Activated CD8-positive, alpha-beta T cell treated with anti-CD3 and anti-CD28 coated beads, Interleukin-2, amount 10 ng/mL, durations not matched to agents 7 days and 5 days (primary cell): Measurements from ENCODE around the gene NOL3. TPM values are rescaled to one million over a fixed set of nuclear protein-coding genes. Genes with fewer than 3 reads are reported as not detected.

ENCODE experiments used
- ATAC-seq: fragments of 150-1000 bp; cut with Tn5 transposase; one replicate; pipeline ENCODE4 v1.10.0; 2021; ENCODE audit warnings: moderate library complexity
- CTCF ChIA-PET: fragments of 350-600 bp; sonication (Branson Sonifier 250); formaldehyde crosslinking; loops from one replicate; lab custom pipeline; 2021; ENCODE audit warnings: antibody characterized with exemption; lab: Charles Lee
- POLR2A ChIA-PET: fragments of 350-600 bp; sonication (Branson Sonifier 250); formaldehyde crosslinking; loops from one replicate; lab custom pipeline; 2021; ENCODE audit warnings: antibody characterized with exemption; lab: Charles Lee
- DNase-seq: peaks from one replicate; pipeline ENCODE4 v3.0.0-alpha.2; 2020
- H3K27ac Mint-ChIP-seq: one replicate; pipeline ENCODE4 v1.8.0; 2021; ENCODE audit warnings: mild to moderate bottlenecking, mixed read lengths
- H3K27me3 Mint-ChIP-seq: one replicate; pipeline ENCODE4 v1.8.0; 2021; ENCODE audit warnings: low read depth, mixed read lengths
- H3K36me3 Mint-ChIP-seq: one replicate; pipeline ENCODE4 v1.8.0; 2021; ENCODE audit warnings: low read depth, mixed read lengths
- H3K4me1 Mint-ChIP-seq: one replicate; pipeline ENCODE4 v1.8.0; 2021; ENCODE audit warnings: low read depth, mixed read lengths
- H3K4me3 Mint-ChIP-seq: one replicate; pipeline ENCODE4 v1.8.0; 2021; ENCODE audit warnings: mild to moderate bottlenecking, mixed read lengths
- H3K9me3 Mint-ChIP-seq: one replicate; pipeline ENCODE4 v1.8.0; 2022; ENCODE audit warnings: mixed read lengths; ENCODE audit not compliant: insufficient read depth
- total RNA-seq, 2 experiments: library from RNA; stranded (reverse); gene quantifications; one replicate each; pipeline ENCODE4 v1.2.3, GENCODE V29; 2021

NOL3 gene
- total RNA-seq, 2 experiments from 2014 or later = 7.4 to 8.2 TPM

DNA sequence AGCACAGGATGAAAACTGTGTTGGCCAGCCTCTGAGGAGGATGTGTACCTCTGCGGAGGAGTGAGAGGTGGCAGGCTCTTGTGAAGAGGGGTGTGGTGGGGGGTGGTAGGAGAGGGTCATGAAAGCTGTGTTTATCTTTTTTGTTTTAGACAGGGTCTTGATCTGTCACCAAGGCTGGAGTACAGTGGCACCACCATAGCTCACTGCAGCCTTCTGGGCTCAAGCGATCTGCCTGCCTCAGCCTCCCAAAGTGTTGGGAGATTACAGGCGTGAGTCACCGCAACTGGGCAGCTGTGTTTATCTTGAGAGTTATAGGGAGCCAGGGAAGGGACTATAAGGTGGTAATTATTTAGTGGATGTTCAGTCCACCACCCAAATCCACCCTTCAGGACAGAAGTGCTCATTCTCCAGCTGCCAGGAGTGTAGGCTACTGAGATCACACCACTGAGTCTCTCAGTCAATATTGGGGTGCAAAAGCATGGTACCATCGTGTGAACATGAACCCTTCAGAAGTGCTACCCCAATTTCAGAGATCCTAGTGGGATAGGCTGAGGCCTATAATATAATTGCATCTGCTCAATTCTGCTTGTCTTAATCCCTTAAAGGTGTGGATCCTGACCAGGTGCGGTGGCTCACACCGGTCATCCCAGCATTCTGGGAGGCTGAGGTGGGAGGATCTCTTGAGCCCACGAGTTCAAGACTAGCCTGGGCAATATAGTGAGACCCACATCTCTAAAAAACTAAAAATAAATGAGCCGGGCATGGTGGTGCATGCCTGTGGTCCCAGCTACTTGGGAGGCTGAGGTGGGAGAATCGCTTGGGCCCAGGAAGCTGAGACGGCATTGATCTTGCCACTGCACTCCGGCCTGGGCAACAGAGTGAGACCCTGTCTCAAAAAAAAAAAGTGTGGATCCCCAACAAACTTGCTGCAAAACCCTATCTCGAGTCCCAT lies 20.4 kb downstream of the NOL3 start:
- DNase-seq = no peak
- Mint-ChIP-seq H3K36me3 (peaks cover 32% of the 10 kb centered on the region), H3K9me3 (no peaks in the 10 kb centered on the region), H3K27me3 (peaks cover 5% of the 10 kb centered on the region), H3K4me1 (peaks cover 34% of the 10 kb centered on the region), H3K27ac (no peak overlapping the region), H3K4me3 (no peak overlapping the region)
- CTCF ChIA-PET = interaction anchor here (0.9 to 1.1 kb wide), 2 partner anchors 57 to 173 kb away, joined by 3 to 4 read pairs; partner anchors contain the start of gene FHOD1
- POLR2A ChIA-PET = no interaction called here
- no peak for ATAC-seq

- no peak for DNase-seq
- Mint-ChIP-seq H3K4me1 (peaks cover 33% of the 10 kb centered on the region), H3K36me3 (peaks cover 40% of the 10 kb centered on the region), H3K27ac (peak overlapping the region; percentile 86), H3K9me3 (no peaks in the 10 kb centered on the region), H3K27me3 (peaks cover 1% of the 10 kb centered on the region), H3K4me3 (peak overlapping the region; percentile 91)
- POLR2A ChIA-PET = interaction anchor here (1.7 kb wide), 1 partner anchor 35 kb away, joined by 11 read pairs; the partner anchor contains the start of gene TMEM208
- peak; percentile 3 for ATAC-seq
- CTCF ChIA-PET = interaction anchor here (0.9 kb wide), 2 partner anchors 174 to 230 kb away, joined by 3 to 4 read pairs; partner anchors contain the start of gene CES3
Measured at GRCh38 chr16:67191411-67191994, 21.2 kb downstream of the NOL3 start.

GRCh38 chr16:67191995-67192681 lies 21.8 kb downstream of the NOL3 start, which contains the start of gene E2F4:
Gene E2F4 (plus strand): TSS chr16:67192155. CDS start chr16:67192228, 73 bp downstream.
- ATAC-seq = peak; percentile 95
- Mint-ChIP-seq H3K27me3 (no peaks in the 10 kb centered on the region), H3K4me1 (peaks cover 37% of the 10 kb centered on the region), H3K9me3 (no peaks in the 10 kb centered on the region), H3K36me3 (peaks cover 46% of the 10 kb centered on the region), H3K27ac (peak within 1 kb of the TSS; percentile 86), H3K4me3 (peak within 1 kb of the TSS; percentile 91)
- ChIA-PET CTCF (interaction anchor here (0.9 to 2.0 kb wide), 5 partner anchors 34 to 231 kb away, joined by 3 to 7 read pairs (median 5); partner anchors contain the start of genes CES3 and TMEM208), POLR2A (interaction anchor here (0.5 to 1.7 kb wide), 7 partner anchors 26 to 683 kb away, joined by 3 to 11 read pairs (median 3); partner anchors contain the start of gene TMEM208)
- DNase-seq = peak; percentile 90

DNA sequence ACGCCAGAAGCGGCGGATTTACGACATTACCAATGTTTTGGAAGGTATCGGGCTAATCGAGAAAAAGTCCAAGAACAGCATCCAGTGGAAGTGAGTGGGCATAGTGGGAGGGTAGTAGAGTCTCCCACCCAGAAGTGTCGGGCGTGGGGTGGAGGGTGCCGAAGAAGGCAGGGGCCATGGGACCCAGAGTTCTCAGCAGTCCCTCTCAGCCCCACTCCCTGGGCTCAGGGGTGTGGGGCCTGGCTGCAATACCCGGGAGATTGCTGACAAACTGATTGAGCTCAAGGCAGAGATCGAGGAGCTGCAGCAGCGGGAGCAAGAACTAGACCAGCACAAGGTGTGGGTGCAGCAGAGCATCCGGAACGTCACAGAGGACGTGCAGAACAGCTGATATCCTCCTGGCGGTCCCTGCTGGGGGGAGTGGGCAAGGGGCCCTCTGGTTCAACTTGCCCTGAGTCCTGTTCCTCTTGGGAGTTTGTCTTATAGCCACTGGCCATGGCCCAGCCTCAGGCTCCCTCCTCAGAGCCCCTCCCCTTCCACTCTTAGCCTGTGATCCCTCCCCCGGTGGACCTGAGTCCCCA lies 22.5 kb downstream of the NOL3 start:
- Mint-ChIP-seq H3K27ac (peak overlapping the region; percentile 86), H3K27me3 (no peaks in the 10 kb centered on the region), H3K4me1 (peaks cover 37% of the 10 kb centered on the region), H3K36me3 (peaks cover 50% of the 10 kb centered on the region), H3K9me3 (no peaks in the 10 kb centered on the region), H3K4me3 (peak overlapping the region; percentile 91)
- DNase-seq (peak; percentile 42), ATAC-seq (no peak)
- ChIA-PET CTCF (interaction anchor here (0.9 to 2.0 kb wide), 6 partner anchors 34 to 232 kb away, joined by 3 to 7 read pairs (median 4); partner anchors contain the start of genes CES3 and TMEM208), POLR2A (interaction anchor here (0.5 to 1.7 kb wide), 7 partner anchors 26 to 684 kb away, joined by 3 to 11 read pairs (median 3); partner anchors contain the start of gene TMEM208)

GRCh38 chr16:67193536-67193935 lies 23.2 kb downstream of the NOL3 start:
- Mint-ChIP-seq H3K27ac (peak overlapping the region; percentile 86), H3K4me3 (peak overlapping the region; percentile 91), H3K27me3 (no peaks in the 10 kb centered on the region), H3K9me3 (no peaks in the 10 kb centered on the region), H3K36me3 (peaks cover 54% of the 10 kb centered on the region), H3K4me1 (peaks cover 37% of the 10 kb centered on the region)
- ChIA-PET CTCF (interaction anchor here (1.2 to 2.0 kb wide), 5 partner anchors 33 to 206 kb away, joined by 3 to 7 read pairs (median 4); partner anchors contain the start of gene TMEM208), POLR2A (interaction anchor here (1.1 to 1.7 kb wide), 3 partner anchors 33 to 176 kb away, joined by 3 to 11 read pairs (median 4); partner anchors contain the start of gene TMEM208)
- no peak for DNase-seq
- ATAC-seq = no peak

DNA sequence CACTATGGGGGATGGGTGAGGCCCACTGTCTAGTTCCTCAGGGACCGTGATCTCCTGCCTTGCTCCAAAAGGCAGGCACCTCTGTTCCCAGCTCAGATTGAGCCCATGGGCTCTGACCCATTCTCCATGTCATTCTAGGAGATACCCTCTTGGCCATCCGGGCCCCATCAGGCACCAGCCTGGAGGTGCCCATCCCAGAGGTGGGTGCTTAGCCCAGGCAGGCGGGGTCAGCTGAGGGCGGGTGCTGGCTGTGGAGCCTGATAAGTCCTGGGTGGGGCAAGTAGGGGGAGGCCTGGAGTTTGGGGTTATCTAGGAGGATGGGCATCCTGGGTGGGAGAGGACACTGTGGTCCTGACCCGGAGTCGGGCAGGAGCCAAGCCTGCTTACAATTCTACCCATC lies 23.9 kb downstream of the NOL3 start:
- Mint-ChIP-seq H3K4me3 (peak overlapping the region; percentile 91), H3K27me3 (no peaks in the 10 kb centered on the region), H3K36me3 (peaks cover 54% of the 10 kb centered on the region), H3K4me1 (peaks cover 37% of the 10 kb centered on the region), H3K9me3 (no peaks in the 10 kb centered on the region), H3K27ac (no peak overlapping the region)
- DNase-seq (no peak), ATAC-seq (no peak)
- POLR2A ChIA-PET = interaction anchor here (0.6 kb wide), 1 partner anchor 38 kb away, joined by 3 read pairs; no protein-coding TSS in a partner anchor
- CTCF ChIA-PET = interaction anchor here (1.2 to 2.0 kb wide), 3 partner anchors 52 to 205 kb away, joined by 3 to 4 read pairs (median 3); no protein-coding TSS in a partner anchor

- DNase-seq = no peak
- ATAC-seq = no peak
- POLR2A ChIA-PET = no interaction called here
- Mint-ChIP-seq H3K4me3 (no peak overlapping the region), H3K4me1 (peaks cover 37% of the 10 kb centered on the region), H3K27ac (peak overlapping the region; percentile 29), H3K36me3 (peaks cover 65% of the 10 kb centered on the region), H3K9me3 (no peaks in the 10 kb centered on the region), H3K27me3 (no peaks in the 10 kb centered on the region)
- CTCF ChIA-PET = interaction anchor here (0.8 kb wide), 1 partner anchor 242 kb away, joined by 3 read pairs; no protein-coding TSS in a partner anchor
Measured at GRCh38 chr16:67195676-67196075, 25.3 kb downstream of the NOL3 start.

- H3K9me3 Mint-ChIP-seq = no peaks in the 10 kb centered on the region
- ATAC-seq = no peak
- POLR2A ChIA-PET = no interaction called here
Measured at GRCh38 chr16:67196881-67197280, 26.5 kb downstream of the NOL3 start.

DNA sequence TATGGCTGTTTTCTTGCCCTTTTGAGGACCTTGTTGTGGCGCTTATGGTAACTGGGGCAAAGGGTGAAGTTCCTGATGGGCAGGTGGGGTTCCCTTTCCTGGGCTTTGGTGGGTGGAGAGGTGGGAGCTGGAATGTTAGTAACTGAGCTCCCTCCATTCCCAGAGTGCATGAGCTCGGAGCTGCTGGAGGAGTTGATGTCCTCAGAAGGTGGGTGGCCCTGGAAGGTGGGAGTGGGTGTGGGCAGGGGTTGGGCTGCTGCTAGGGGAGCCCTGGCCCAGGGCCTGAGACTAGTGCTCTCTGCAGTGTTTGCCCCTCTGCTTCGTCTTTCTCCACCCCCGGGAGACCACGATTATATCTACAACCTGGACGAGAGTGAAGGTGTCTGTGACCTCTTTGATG lies 27.4 kb downstream of the NOL3 start:
- no peak overlapping the region for H3K27ac Mint-ChIP-seq
- no peaks in the 10 kb centered on the region for H3K27me3 Mint-ChIP-seq
- H3K4me3 Mint-ChIP-seq = no peak overlapping the region
- H3K4me1 Mint-ChIP-seq = peaks cover 28% of the 10 kb centered on the region
- ATAC-seq (no peak), DNase-seq (no peak)
- CTCF ChIA-PET = interaction anchor here (0.8 to 2.3 kb wide), 15 partner anchors 9 to 248 kb away, joined by 3 to 9 read pairs (median 4); no protein-coding TSS in a partner anchor
- POLR2A ChIA-PET = interaction anchor here (1.2 to 1.5 kb wide), 2 partner anchors 29 to 47 kb away, joined by 4 read pairs; partner anchors contain the start of gene TMEM208
- H3K36me3 Mint-ChIP-seq = peaks cover 72% of the 10 kb centered on the region
- H3K9me3 Mint-ChIP-seq = no peaks in the 10 kb centered on the region

More at GRCh38 chr16:67196881-67197280, 26.5 kb downstream of the NOL3 start:
- Mint-ChIP-seq H3K27me3 (no peaks in the 10 kb centered on the region), H3K4me1 (peaks cover 31% of the 10 kb centered on the region), H3K4me3 (no peak overlapping the region), H3K27ac (peak overlapping the region; percentile 23), H3K36me3 (peaks cover 69% of the 10 kb centered on the region)
- no peak for DNase-seq
- CTCF ChIA-PET = interaction anchor here (1.3 to 2.3 kb wide), 3 partner anchors 20 to 48 kb away, joined by 3 to 9 read pairs (median 5); no protein-coding TSS in a partner anchor

DNA sequence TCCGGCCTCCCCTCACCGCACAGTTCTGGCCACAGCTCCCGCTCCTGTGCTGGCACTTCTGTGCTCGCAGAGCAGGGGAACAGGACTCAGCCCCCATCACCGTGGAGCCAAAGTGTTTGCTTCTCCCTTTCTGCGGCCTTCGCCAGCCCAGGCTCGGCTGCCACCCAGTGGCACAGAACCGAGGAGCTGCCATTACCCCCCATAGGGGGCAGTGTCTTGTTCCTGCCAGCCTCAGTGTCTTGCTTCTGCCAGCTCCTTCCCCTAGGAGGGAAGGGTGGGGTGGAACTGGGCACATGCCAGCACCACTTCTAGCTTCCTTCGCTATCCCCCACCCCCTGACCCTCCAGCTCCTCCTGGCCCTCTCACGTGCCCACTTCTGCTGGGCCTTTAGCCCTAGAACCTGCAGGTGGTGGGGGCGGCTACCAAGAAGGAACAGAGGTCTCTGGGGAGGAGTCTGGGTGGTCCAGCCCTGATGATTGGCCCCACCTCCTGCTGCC lies 27.9 kb downstream of the NOL3 start:
- H3K27ac Mint-ChIP-seq = no peak overlapping the region
- H3K9me3 Mint-ChIP-seq = no peaks in the 10 kb centered on the region
- peaks cover 22% of the 10 kb centered on the region for H3K4me1 Mint-ChIP-seq
- ChIA-PET CTCF (interaction anchor here (0.8 to 2.3 kb wide), 15 partner anchors 11 to 249 kb away, joined by 3 to 9 read pairs (median 4); partner anchors contain the start of gene TMEM208), POLR2A (interaction anchor here (1.2 to 1.5 kb wide), 2 partner anchors 29 to 46 kb away, joined by 4 read pairs; partner anchors contain the start of gene TMEM208)
- H3K27me3 Mint-ChIP-seq = no peaks in the 10 kb centered on the region
- H3K36me3 Mint-ChIP-seq = peaks cover 70% of the 10 kb centered on the region
- DNase-seq (peak; percentile 44), ATAC-seq (peak; percentile 52)
- H3K4me3 Mint-ChIP-seq = no peak overlapping the region
